Iris pigment epithelial cell (primary cell): ENCODE results near the gene TNNT3.
"Not testable (repeated sequence)": the region's sequence is repeated elsewhere in the genome, so short reads cannot be mapped to it uniquely, and the experiment has no call there.

Experiments
- DNase-seq: peaks from one replicate; pipeline ENCODE4 v3.0.0-alpha.2; 2011; ENCODE audit warnings: low read depth

Gene TNNT3

GRCh38 chr11:1919391-1920127 lies at the start of gene TNNT3:
Gene TNNT3 (plus strand): TSS chr11:1919703. CDS start chr11:1922875, 3,172 bp downstream.
- no peak for DNase-seq

- no peak for DNase-seq
Observed at GRCh38 chr11:1870326-1870696, 49.2 kb upstream of the TNNT3 start.

GRCh38 chr11:1870721-1871466 lies 48.6 kb upstream of the TNNT3 start:
- no peak for DNase-seq

- no peak for DNase-seq
Observed at GRCh38 chr11:1871531-1871930, 48.0 kb upstream of the TNNT3 start.

- no peak for DNase-seq
Observed at GRCh38 chr11:1872267-1872985, 47.1 kb upstream of the TNNT3 start.

GRCh38 chr11:1873048-1873812 lies 46.3 kb upstream of the TNNT3 start:
- DNase-seq = peak; percentile 64

GRCh38 chr11:1873813-1874150 lies 45.7 kb upstream of the TNNT3 start:
- DNase-seq = not testable (repeated sequence)

- not testable (repeated sequence) for DNase-seq
Observed at GRCh38 chr11:1874441-1875092, 44.9 kb upstream of the TNNT3 start.

- DNase-seq = peak; percentile 21
Observed at GRCh38 chr11:1875093-1875850, 44.2 kb upstream of the TNNT3 start.

GRCh38 chr11:1875851-1876301 lies 43.6 kb upstream of the TNNT3 start:
- not testable (repeated sequence) for DNase-seq

- DNase-seq = peak; percentile 88
Observed at GRCh38 chr11:1876361-1877063, 43.0 kb upstream of the TNNT3 start.

- DNase-seq = peak; percentile 66
Observed at GRCh38 chr11:1877211-1878136, 42.0 kb upstream of the TNNT3 start.

GRCh38 chr11:1878137-1879031 lies 41.1 kb upstream of the TNNT3 start:
- DNase-seq = no peak

GRCh38 chr11:1879342-1879940 lies 40.1 kb upstream of the TNNT3 start:
- DNase-seq = no peak

GRCh38 chr11:1879941-1880720 lies 39.4 kb upstream of the TNNT3 start:
- DNase-seq = peak; percentile 51

- DNase-seq = no peak
Observed at GRCh38 chr11:1880746-1881441, 38.6 kb upstream of the TNNT3 start.
